GM18519 (cell line): Measurements from ENCODE around the gene CTNNA2.
"Not testable (repeated sequence)": the region's sequence is repeated elsewhere in the genome, so short reads cannot be mapped to it uniquely, and the experiment has no call there.

Source experiments
- ATAC-seq: cut with Tn5 transposase; IDR thresholded peaks from one replicate; pipeline ENCODE4 v1.9.1; 2021; ENCODE audit warnings: mild to moderate bottlenecking, moderate library complexity; ENCODE audit not compliant: unreplicated experiment, low FRiP score

The CTNNA2 gene

GRCh38 chr2:80012061-80012460, 499.2 kb downstream of the CTNNA2 start:
- ATAC-seq: no peak

GRCh38 chr2:80014637-80015036, 501.8 kb downstream of the CTNNA2 start:
- ATAC-seq: no peak

- ATAC-seq: no peak
Observed at GRCh38 chr2:80016171-80016570, 503.3 kb downstream of the CTNNA2 start.

- no peak for ATAC-seq
Observed at GRCh38 chr2:80019571-80020460, 507.0 kb downstream of the CTNNA2 start.

- ATAC-seq: no peak
Observed at GRCh38 chr2:80022018-80022417, 509.2 kb downstream of the CTNNA2 start.

GRCh38 chr2:80026040-80026729, 513.3 kb downstream of the CTNNA2 start:
- ATAC-seq: no peak

- ATAC-seq: no peak
Observed at GRCh38 chr2:80028051-80028450, 515.2 kb downstream of the CTNNA2 start.

- no peak for ATAC-seq
Observed at GRCh38 chr2:80028584-80028983, 515.7 kb downstream of the CTNNA2 start.

GRCh38 chr2:80030135-80030534, 517.3 kb downstream of the CTNNA2 start:
- ATAC-seq: no peak

GRCh38 chr2:80032684-80033083, 519.8 kb downstream of the CTNNA2 start:
- ATAC-seq: not testable (repeated sequence)

GRCh38 chr2:80035749-80036285, 523.0 kb downstream of the CTNNA2 start:
- no peak for ATAC-seq

GRCh38 chr2:80037310-80037709, 524.5 kb downstream of the CTNNA2 start:
- no peak for ATAC-seq

GRCh38 chr2:80040226-80040625, 527.4 kb downstream of the CTNNA2 start:
- ATAC-seq: no peak

GRCh38 chr2:80042635-80043034, 529.8 kb downstream of the CTNNA2 start:
- ATAC-seq: no peak

GRCh38 chr2:80048296-80048695, 535.4 kb downstream of the CTNNA2 start:
- no peak for ATAC-seq

GRCh38 chr2:80050246-80050645, 537.4 kb downstream of the CTNNA2 start:
- no peak for ATAC-seq

GRCh38 chr2:80053522-80054345, 540.9 kb downstream of the CTNNA2 start:
- ATAC-seq: no peak

GRCh38 chr2:80054346-80054675, 541.5 kb downstream of the CTNNA2 start:
- no peak for ATAC-seq

GRCh38 chr2:80057956-80058355, 545.1 kb downstream of the CTNNA2 start:
- no peak for ATAC-seq

- ATAC-seq: no peak
Observed at GRCh38 chr2:80058562-80058961, 545.7 kb downstream of the CTNNA2 start.

GRCh38 chr2:80059447-80059846, 546.6 kb downstream of the CTNNA2 start:
- ATAC-seq: no peak
